HG03066 (cell line): Measurements from ENCODE around the gene RSRP1.
"Not testable (repeated sequence)": the region's sequence is repeated elsewhere in the genome, so short reads cannot be mapped to it uniquely, and the experiment has no call there.

Source experiments
- ATAC-seq: cut with Tn5 transposase; IDR thresholded peaks from one replicate; pipeline ENCODE4 v1.9.1; 2021; ENCODE audit warnings: low read depth; ENCODE audit not compliant: unreplicated experiment

The RSRP1 gene

DNA sequence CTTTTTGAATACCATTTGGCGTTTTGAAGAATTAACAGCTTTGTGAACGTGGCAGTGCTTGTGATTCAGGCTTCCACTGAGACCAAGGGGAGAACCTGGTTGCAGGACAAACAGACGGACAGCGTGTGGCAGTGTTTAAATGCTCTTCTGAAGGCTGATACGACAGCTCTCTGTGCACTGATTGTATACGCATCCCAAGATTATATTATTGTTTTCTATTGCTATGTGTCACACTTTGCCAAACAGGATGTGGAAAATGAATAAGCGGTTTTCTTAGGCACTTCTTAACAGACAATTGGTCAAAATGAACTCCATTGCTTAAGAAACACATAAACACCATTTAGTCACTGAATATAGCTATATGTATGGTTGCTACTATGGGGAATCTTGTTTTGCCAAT lies 12.6 kb upstream of the RSRP1 start:
- not testable (repeated sequence) for ATAC-seq

- ATAC-seq, result no peak
Observed at GRCh38 chr1:25257196-25257595, 9.9 kb upstream of the RSRP1 start.

DNA sequence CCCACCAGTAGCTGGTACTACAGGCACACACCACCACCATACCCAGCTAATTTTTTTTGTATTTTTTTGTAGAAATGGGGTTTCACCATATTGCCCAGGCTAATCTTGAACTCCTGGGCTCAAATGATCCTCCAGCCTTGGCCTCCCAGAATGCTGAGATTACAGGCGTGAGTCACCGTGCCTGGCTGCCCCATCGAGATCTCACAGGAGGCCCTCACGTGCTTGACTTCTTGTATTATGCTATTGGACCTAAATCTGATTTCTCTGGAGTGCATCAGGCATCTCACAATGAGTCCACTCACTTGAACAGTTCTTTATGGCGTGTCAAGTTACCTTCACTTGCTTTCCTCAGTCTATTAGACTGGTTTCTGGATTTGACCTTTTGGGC lies 9.3 kb upstream of the RSRP1 start:
- ATAC-seq, result no peak

- no peak for ATAC-seq
Observed at GRCh38 chr1:25255706-25256577, 8.7 kb upstream of the RSRP1 start.

DNA sequence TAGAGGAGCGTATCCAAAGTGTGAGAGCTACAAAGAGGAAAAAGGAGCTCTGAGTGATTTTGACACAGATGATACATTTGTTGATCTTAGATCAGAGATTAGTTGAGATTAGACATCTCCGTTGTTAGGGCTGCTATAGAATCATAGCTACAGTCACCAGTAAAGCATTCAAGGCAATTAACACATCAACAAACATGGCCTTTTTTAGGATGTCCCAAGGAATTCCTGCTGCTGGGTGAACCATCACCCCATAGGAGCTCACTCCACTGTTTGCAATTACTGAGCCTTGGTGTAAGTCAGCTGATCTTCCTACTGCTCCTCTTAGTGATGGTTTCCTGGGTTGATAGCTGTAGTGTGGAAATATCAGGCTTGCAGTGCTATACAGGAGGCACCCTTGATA lies 6.7 kb upstream of the RSRP1 start:
- ATAC-seq, result no peak

GRCh38 chr1:25247829-25248754 lies 838 bp upstream of the RSRP1 start:
- ATAC-seq, result peak; percentile 48

- ATAC-seq, result no peak
Observed at GRCh38 chr1:25246600-25247023, 642 bp downstream of the RSRP1 start.

DNA sequence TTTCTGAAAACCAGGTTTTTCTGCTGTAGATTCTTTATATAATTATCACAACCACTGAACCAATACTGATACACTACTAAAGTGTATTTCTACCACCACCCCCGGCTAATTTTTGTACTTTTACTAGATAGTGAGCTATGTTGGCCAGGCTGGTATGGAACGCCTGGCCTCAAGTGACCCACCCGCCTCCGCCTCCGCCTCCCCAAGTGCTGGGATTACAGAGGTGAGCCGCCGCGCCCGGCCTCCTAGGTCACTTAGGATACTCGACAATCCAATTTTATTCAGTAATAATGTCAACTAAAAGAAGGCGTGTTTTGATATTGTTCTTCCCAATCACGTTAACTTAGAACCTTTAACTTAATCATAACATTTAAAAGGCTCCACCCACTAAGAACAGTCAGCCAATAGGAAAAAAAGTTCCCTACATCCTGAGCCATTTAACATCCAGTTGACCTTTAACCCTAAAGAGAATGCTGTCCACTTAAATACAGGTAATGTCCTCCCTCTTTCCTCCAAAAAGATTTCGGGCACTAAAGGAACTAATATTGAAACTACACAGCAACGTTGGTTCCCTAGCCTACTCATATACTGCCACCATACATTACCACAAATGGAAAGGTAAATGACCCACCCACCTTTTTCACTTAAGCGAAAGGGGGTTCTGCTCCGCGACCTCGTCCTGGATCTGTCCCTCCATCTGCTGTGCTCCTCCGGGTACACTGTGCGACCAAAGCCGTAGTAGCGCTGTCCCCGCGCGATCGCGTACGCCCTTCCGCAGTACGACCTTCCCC lies 1.2 kb downstream of the RSRP1 start:
- ATAC-seq, result no peak

DNA sequence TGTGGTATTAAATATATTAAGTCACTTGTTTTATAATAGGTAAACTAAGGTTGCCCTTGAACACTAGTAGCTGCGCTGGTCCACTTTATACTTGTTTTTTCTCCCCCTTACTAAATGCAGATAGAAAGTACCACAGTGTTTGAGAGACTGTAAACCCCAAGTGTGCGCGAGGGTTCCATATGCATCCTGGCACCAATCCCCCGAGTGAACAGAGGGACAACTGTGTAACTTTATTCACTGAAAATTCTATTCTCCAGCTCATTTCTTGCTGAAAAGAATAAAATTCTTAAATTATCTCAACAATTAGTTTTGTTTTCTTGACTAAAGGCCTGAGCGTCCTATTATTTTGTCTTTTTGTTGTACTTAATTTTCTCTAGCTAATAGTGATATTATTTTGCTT lies 1.9 kb downstream of the RSRP1 start:
- no peak for ATAC-seq

DNA sequence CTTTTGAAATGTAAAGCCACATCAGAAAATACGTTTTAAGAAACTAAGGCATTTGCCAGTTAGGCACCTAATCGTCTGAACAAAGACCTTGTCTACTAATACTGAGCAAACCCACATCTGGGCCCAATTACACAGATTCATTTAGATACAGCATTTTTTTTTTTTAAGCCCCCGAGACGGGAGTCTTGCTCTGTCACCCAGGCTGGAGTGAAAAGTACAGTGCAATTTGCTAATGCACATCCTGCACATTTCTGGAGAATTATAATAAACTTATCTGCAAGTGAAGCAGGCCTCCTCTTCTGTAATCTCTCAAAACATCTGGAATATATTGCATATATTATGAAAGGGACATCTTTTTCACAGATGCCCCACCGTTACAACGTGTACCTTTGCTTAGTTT lies 3.3 kb downstream of the RSRP1 start:
- no peak for ATAC-seq

- ATAC-seq, result peak; percentile 71
Observed at GRCh38 chr1:25239681-25240541, 7.3 kb downstream of the RSRP1 start.

GRCh38 chr1:25238046-25238445 lies 9.2 kb downstream of the RSRP1 start:
- ATAC-seq, result no peak

- ATAC-seq, result not testable (repeated sequence)
Observed at GRCh38 chr1:25236261-25236660, 11.0 kb downstream of the RSRP1 start.

DNA sequence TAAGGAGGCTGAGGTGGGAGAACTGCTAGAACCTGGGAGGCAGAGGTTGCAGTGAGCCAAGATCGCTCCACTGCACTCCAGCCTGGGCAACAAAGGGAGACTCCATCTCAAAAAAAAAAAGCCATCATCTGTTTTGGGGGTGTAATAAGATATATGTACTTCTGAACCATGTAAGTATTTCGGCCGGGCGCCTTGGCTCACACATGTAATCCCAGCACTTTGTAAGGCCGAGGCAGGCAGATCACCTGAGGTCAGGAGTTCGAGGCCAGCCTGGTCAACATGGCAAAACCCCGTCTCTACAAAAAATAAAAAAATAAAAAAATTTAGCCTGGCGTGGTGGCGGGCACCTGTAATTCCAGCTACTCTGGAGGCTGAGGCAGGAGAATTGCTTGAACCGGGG lies 11.8 kb downstream of the RSRP1 start:
- not testable (repeated sequence) for ATAC-seq

- ATAC-seq, result peak; percentile 45
Observed at GRCh38 chr1:25232866-25233784, 14.1 kb downstream of the RSRP1 start.

- peak; percentile 79 for ATAC-seq
Observed at GRCh38 chr1:25232027-25232865, 15.0 kb downstream of the RSRP1 start, which contains the start of gene SYF2. SYF2 (minus strand) TSS chr1:25232502; CDS start chr1:25232467, 35 bp downstream.

DNA sequence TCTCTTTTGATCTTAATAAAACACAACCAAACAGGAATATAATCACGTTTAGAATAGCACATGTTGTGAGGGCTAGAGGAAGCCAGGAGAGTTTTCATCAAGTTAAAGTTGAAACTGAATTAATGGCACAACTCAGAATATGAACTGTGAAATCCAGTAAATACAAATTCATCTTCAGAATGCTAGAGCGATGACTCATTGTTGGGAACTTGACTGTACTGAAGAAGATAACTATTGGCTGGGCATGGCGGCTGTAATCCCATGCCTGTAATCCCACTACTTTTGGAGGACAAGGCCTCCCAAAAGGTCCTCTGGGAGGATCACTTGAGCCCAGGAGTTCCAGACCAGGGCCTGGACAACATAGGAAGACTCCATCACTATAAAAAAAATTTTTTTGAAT lies 23.8 kb downstream of the RSRP1 start:
- no peak for ATAC-seq

DNA sequence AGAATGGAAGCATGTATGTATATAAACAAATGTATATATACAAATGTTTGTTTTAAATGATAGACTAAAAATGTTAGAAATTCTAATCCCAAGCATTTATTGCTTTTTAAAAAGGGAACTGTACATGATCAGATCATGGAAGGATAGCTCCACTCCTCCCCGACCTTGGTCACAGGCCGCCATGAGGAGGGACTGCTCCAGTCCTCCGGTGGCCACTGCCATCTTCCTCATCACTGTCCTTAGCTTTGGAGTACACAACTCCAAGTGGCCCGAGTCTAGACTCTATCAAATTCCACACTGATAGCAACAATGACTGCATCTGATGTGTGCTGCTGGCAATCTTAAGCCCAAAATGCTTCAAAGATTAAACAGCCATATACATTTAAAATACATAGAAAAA lies 24.6 kb downstream of the RSRP1 start:
- no peak for ATAC-seq
